Kidney epithelial cell (primary cell): ENCODE results near the gene UNC50. TPM values are rescaled to one million over a fixed set of nuclear protein-coding genes. Genes with fewer than 3 reads are reported as not detected.

Source experiments
- DNase-seq: peaks from one replicate; pipeline ENCODE4 v3.0.0-alpha.2; 2010; ENCODE audit warnings: low read depth
- H3K27me3 ChIP-seq: 2 replicates; pipeline ENCODE4 v1.6.0; 2011; ENCODE audit warnings: low read length; ENCODE audit not compliant: control insufficient read depth, insufficient read depth
- H3K36me3 ChIP-seq: 2 replicates; pipeline ENCODE4 v1.5.1; 2011; ENCODE audit warnings: low read length; ENCODE audit not compliant: control insufficient read depth, insufficient read depth
- H3K4me3 ChIP-seq: 2 replicates; pipeline ENCODE4 v1.5.1; 2011; ENCODE audit warnings: low read depth, mild to moderate bottlenecking, control low read depth, low read length
- total RNA-seq: library from RNA; depleted of rRNA; stranded (reverse); fragments of >200 nt; gene quantifications from 2 replicates; pipeline ENCODE4 v1.2.3, GENCODE V29; 2015
- TF ChIP-seq, protein P1 (sequence below): IDR thresholded peaks from 2 replicates; pipeline ENCODE4 v1.5.1; 2011; ENCODE audit warnings: mild to moderate bottlenecking, moderate library complexity, low read length, control low read depth, inconsistent platforms; ENCODE audit not compliant: insufficient read depth, poor library complexity, severe bottlenecking

UNC50 gene
- total RNA-seq, 1 donor from 2014 or later: 57.1 TPM

DNA sequence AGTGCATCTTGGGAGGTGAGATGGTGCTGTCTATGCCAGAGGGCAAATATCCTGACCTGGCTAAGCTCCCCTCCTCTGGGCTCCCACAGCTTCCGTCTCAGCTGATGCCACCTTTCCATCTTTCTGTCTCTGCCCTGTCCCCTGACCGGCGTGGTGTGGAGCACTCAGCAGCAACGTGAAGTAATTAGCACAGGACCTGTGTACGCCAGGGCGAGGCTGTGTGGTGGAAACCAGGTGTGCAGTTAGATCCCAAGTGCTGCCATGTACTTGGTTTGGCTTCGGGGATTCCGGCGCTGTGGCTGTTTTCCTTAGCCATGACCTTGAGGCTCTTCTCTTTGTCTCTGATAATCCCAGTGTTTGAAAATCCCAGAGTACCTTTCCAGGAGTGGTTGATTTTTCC is 36.6 kb upstream of the UNC50 start:
- Histone ChIP-seq H3K27me3 (no peaks in the 10 kb centered on the region), H3K4me3 (no peak overlapping the region), H3K36me3 (peaks cover 3% of the 10 kb centered on the region)
- no peak for DNase-seq
- TF ChIP-seq, protein P1, sequence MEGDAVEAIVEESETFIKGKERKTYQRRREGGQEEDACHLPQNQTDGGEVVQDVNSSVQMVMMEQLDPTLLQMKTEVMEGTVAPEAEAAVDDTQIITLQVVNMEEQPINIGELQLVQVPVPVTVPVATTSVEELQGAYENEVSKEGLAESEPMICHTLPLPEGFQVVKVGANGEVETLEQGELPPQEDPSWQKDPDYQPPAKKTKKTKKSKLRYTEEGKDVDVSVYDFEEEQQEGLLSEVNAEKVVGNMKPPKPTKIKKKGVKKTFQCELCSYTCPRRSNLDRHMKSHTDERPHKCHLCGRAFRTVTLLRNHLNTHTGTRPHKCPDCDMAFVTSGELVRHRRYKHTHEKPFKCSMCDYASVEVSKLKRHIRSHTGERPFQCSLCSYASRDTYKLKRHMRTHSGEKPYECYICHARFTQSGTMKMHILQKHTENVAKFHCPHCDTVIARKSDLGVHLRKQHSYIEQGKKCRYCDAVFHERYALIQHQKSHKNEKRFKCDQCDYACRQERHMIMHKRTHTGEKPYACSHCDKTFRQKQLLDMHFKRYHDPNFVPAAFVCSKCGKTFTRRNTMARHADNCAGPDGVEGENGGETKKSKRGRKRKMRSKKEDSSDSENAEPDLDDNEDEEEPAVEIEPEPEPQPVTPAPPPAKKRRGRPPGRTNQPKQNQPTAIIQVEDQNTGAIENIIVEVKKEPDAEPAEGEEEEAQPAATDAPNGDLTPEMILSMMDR: no peak

GRCh38 chr2:98572211-98572610 is 36.2 kb upstream of the UNC50 start:
- no peaks in the 10 kb centered on the region for H3K27me3 ChIP-seq
- peaks cover 3% of the 10 kb centered on the region for H3K36me3 ChIP-seq
- TF ChIP-seq, protein P1: no peak
- no peak for DNase-seq
- H3K4me3 ChIP-seq: no peak overlapping the region

DNA sequence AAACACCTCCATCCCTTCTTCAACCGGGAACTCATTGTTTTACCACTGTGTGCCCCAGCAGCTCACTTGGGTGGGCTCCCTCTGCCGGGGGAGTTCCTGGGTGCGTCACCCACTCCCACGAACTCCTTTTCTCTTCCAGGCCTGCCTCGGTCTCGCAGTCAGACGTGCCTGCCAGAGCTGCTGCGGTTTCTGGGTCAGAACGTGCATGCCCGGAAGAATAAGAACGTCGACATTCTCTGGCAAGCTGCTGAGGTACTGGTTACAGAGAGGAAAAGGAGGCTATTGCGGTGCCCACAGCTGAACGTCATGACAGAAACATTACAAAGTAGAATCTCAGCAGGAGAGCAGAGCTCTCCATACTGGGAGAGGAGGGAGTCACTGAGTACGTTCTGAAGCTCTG is 35.7 kb upstream of the UNC50 start:
- H3K36me3 ChIP-seq: peaks cover 3% of the 10 kb centered on the region
- H3K27me3 ChIP-seq: no peaks in the 10 kb centered on the region
- H3K4me3 ChIP-seq: no peak overlapping the region
- TF ChIP-seq, protein P1: no peak
- DNase-seq: no peak

- TF ChIP-seq, protein P1: no peak
- H3K4me3 ChIP-seq: no peak overlapping the region
- H3K27me3 ChIP-seq: no peaks in the 10 kb centered on the region
- DNase-seq: no peak
- H3K36me3 ChIP-seq: peaks cover 3% of the 10 kb centered on the region
Observed at GRCh38 chr2:98573426-98573825, 35.0 kb upstream of the UNC50 start.

DNA sequence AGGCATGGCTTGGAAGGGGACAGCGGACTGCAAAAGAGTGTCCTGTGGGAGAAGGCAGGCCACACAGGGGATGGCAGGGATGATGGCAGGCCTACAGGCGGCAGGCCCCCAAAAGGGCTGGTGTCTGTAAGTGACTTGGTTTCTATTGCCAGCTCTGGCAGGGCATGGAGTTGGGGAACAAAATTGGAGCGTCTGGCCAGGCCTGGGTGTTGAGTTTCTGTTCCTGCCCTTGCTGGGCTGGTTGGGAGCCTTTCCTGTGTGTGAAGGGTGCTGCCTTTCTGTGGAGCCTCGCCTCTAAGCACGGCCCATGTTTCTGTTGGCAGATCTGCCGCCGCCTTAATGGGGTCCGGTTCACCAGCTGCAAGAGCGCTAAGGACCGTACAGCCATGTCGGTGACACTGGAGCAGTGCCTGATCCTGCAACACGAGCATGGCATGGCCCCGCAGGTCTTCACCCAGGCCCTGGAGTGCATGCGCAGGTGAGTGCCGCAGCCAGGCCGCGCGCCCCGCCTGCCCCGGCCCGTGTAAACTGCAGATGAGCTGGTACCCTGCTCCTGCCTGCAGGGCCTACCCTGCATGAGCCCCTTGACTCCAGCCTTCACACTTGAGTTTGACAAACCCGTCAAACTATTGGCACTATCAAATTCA is 31.6 kb upstream of the UNC50 start:
- TF ChIP-seq, protein P1: no peak
- Histone ChIP-seq H3K27me3 (no peaks in the 10 kb centered on the region), H3K36me3 (no peaks in the 10 kb centered on the region), H3K4me3 (no peak overlapping the region)
- DNase-seq: no peak

DNA sequence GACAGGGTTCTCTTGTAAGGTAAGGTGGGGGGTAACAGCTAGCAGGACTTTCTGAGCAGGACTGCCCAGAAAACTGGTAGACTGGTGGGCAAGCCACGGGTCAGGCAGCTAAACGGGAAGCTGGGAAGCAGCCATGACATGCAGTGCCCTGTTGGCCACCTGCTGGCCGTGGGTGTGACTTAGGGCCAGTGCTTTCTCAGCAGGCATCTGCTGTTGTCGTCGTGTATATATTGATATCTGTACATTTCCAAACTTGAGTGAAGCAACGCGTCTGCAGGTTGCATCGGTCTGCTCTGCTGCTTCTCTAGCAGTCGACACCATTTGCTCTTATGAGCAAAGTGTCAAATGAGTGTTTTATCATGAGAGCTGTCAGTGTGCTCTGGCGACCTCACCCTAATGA is 31.1 kb upstream of the UNC50 start:
- Histone ChIP-seq H3K4me3 (no peak overlapping the region), H3K36me3 (no peaks in the 10 kb centered on the region), H3K27me3 (no peaks in the 10 kb centered on the region)
- TF ChIP-seq, protein P1: no peak
- no peak for DNase-seq
